Erythroblast (primary cell): ENCODE measurements around the gene SLC6A1.

Experiments used
- GATA1 ChIP-seq: IDR thresholded peaks from 2 replicates; pipeline ENCODE4 v1.6.1; 2011; ENCODE audit warnings: low read depth, mild to moderate bottlenecking, control low read depth, low read length, moderate library complexity
- POLR2A ChIP-seq: IDR thresholded peaks from 2 replicates; pipeline ENCODE4 v1.6.1; 2011; ENCODE audit warnings: mild to moderate bottlenecking, low read length

GRCh38 chr3:11054739-11055438 is 62.3 kb downstream of the SLC6A1 start:
- no peak for TF ChIP-seq POLR2A
- TF ChIP-seq GATA1: no peak
